ENCODE measurements around the gene LARP6. TPM values are rescaled to one million over a fixed set of nuclear protein-coding genes. Genes with fewer than 3 reads are reported as not detected.

The LARP6 gene
- total RNA-seq, 4 donors from 2014 or later = 21.2 to 36.3 (median 32.7) TPM

GRCh38 chr15:70835841-70836240, 18.1 kb downstream of the LARP6 start:
- Histone ChIP-seq H3K36me3 (peaks cover 19 to 56% (median 43%) of the 10 kb centered on the region in 4 donors), H3K4me3 (no peak overlapping the region), H3K4me1 (peaks cover 5 to 15% (median 14%) of the 10 kb centered on the region in 4 donors), H3K27ac (replicated peaks in 1 of 4) (peak overlapping the region; percentile 15 to 56 (median 50)), H3K27me3 (no peaks in the 10 kb centered on the region), H3K9me3 (no peaks in the 10 kb centered on the region)
- 68% methylated on average over 3 of the region's 3 CpGs for WGBS
- DNase-seq (ENCODE audit: extremely low spot score) = no peak
- intact Hi-C loops (cut with DNase I) = no loop called here
- TF ChIP-seq EP300 (IDR thresholded peaks at IDR 0.05) = no peak
- no peak for TF ChIP-seq CTCF (IDR thresholded peaks at IDR 0.05)
- no peak for TF ChIP-seq POLR2AphosphoS5 (IDR thresholded peaks at IDR 0.05)
- TF ChIP-seq POLR2A (IDR thresholded peaks at IDR 0.05; ENCODE audit: low read depth) = no peak

GRCh38 chr15:70835415-70835814, 18.5 kb downstream of the LARP6 start:
- Histone ChIP-seq H3K27me3 (no peaks in the 10 kb centered on the region), H3K36me3 (peaks cover 19 to 60% (median 45%) of the 10 kb centered on the region in 4 donors), H3K9me3 (no peaks in the 10 kb centered on the region), H3K27ac (replicated peaks in 1 of 4) (peak overlapping the region; percentile 22 to 56 (median 50)), H3K4me1 (peaks cover 9 to 19% (median 14%) of the 10 kb centered on the region in 4 donors), H3K4me3 (no peak overlapping the region)
- peak; percentile 35 to 42 for TF ChIP-seq POLR2AphosphoS5 (IDR thresholded peaks at IDR 0.05)
- no peak for TF ChIP-seq EP300 (IDR thresholded peaks at IDR 0.05)
- WGBS = 90% methylated on average over 6 of the region's 6 CpGs
- peak; percentile 91 for DNase-seq (ENCODE audit: extremely low spot score)
- intact Hi-C loops (cut with DNase I) = no loop called here

GRCh38 chr15:70834999-70835398, 19.0 kb downstream of the LARP6 start:
- H3K9me3 ChIP-seq = no peaks in the 10 kb centered on the region
- intact Hi-C loops (cut with DNase I) = no loop called here
- H3K4me3 ChIP-seq = no peak overlapping the region
- 72% methylated on average over 2 of the region's 2 CpGs for WGBS
- peak overlapping the region in 3 of 4 donors; percentile 11 to 56 (median 22) for H3K27ac ChIP-seq (replicated peaks in 1 of 4)
- H3K27me3 ChIP-seq = no peaks in the 10 kb centered on the region
- peaks cover 13 to 21% (median 14%) of the 10 kb centered on the region in 4 donors for H3K4me1 ChIP-seq
- DNase-seq (ENCODE audit: extremely low spot score) = no peak
- H3K36me3 ChIP-seq = peaks cover 19 to 60% (median 46%) of the 10 kb centered on the region in 4 donors
- TF ChIP-seq EP300 (IDR thresholded peaks at IDR 0.05) (no peak), CTCF (IDR thresholded peaks at IDR 0.05) (no peak), POLR2A (IDR thresholded peaks at IDR 0.05; ENCODE audit: low read depth) (no peak), POLR2AphosphoS5 (IDR thresholded peaks at IDR 0.05) (no peak)

GRCh38 chr15:70833861-70834765, 19.8 kb downstream of the LARP6 start:
- H3K9me3 ChIP-seq = no peaks in the 10 kb centered on the region
- no peak overlapping the region for H3K4me3 ChIP-seq
- H3K4me1 ChIP-seq = peaks cover 14 to 21% (median 18%) of the 10 kb centered on the region in 4 donors
- TF ChIP-seq CTCF (IDR thresholded peaks at IDR 0.05) = no peak
- TF ChIP-seq EP300 (IDR thresholded peaks at IDR 0.05) = no peak
- TF ChIP-seq POLR2AphosphoS5 (IDR thresholded peaks at IDR 0.05) = no peak
- TF ChIP-seq POLR2A (IDR thresholded peaks at IDR 0.05; ENCODE audit: low read depth) = no peak
- H3K27me3 ChIP-seq = no peaks in the 10 kb centered on the region
- H3K27ac ChIP-seq (replicated peaks in 1 of 4) = peak overlapping the region in 3 of 4 donors; percentile 11 to 56 (median 22)
- DNase-seq (ENCODE audit: extremely low spot score) = peak; percentile 91
- peaks cover 19 to 60% (median 46%) of the 10 kb centered on the region in 4 donors for H3K36me3 ChIP-seq
- 57% methylated on average over 9 of the region's 9 CpGs for WGBS
- intact Hi-C loops (cut with DNase I) = no loop called here

- Histone ChIP-seq H3K4me3 (no peak overlapping the region), H3K9me3 (no peaks in the 10 kb centered on the region), H3K27ac (replicated peaks in 1 of 4) (no peak overlapping the region), H3K36me3 (peaks cover 19 to 60% (median 46%) of the 10 kb centered on the region in 4 donors), H3K27me3 (no peaks in the 10 kb centered on the region), H3K4me1 (peaks cover 14 to 21% (median 18%) of the 10 kb centered on the region in 4 donors)
- intact Hi-C loops (cut with DNase I) = no loop called here
- DNase-seq (ENCODE audit: extremely low spot score) = no peak
- 87% methylated on average over 3 of the region's 3 CpGs for WGBS
- TF ChIP-seq POLR2AphosphoS5 (IDR thresholded peaks at IDR 0.05) (no peak), POLR2A (IDR thresholded peaks at IDR 0.05; ENCODE audit: low read depth) (no peak), EP300 (IDR thresholded peaks at IDR 0.05) (no peak), CTCF (IDR thresholded peaks at IDR 0.05) (no peak)
Measured at GRCh38 chr15:70833422-70833821, 20.5 kb downstream of the LARP6 start.

Measured in esophagus muscularis mucosa (tissue), 4 donors.